AG04450 (cell line): Measurements from ENCODE around the gene USP3. TPM values are rescaled to one million over a fixed set of nuclear protein-coding genes. Genes with fewer than 3 reads are reported as not detected.

Source experiments
- CTCF ChIA-PET: fragments of 300-600, 350-600 bp; formaldehyde crosslinking; extraction: SDS; loops from one replicate; lab custom pipeline; 2022; ENCODE audit warnings: antibody characterized with exemption, inconsistent platforms; lab: Charles Lee
- POLR2A ChIA-PET: fragments of 350-600 bp; formaldehyde crosslinking; extraction: SDS; loops from one replicate; lab custom pipeline; 2021; ENCODE audit warnings: antibody characterized with exemption, inconsistent platforms; lab: Yijun Ruan, JAX
- DNase-seq: peaks from one replicate; pipeline ENCODE4 v3.0.0-alpha.2; 2011; ENCODE audit warnings: low read depth, low spot score
- H3K27ac ChIP-seq: one replicate; pipeline ENCODE4 v1.5.1; 2012; ENCODE audit warnings: low read depth, low read length, control low read depth
- H3K27me3 ChIP-seq: one replicate; pipeline ENCODE4 v1.6.0; 2012; ENCODE audit warnings: low read length; ENCODE audit not compliant: control insufficient read depth, insufficient read depth
- H3K4me3 ChIP-seq: 2 replicates; pipeline ENCODE4 v1.5.1; 2011; ENCODE audit warnings: mild to moderate bottlenecking, low read depth, low read length, control low read depth
- H3K9me3 ChIP-seq: 2 replicates; pipeline ENCODE4 v1.5.1; 2012; ENCODE audit warnings: low read length; ENCODE audit not compliant: control insufficient read depth, insufficient read depth
- CTCF ChIP-seq: IDR thresholded peaks from 2 replicates; pipeline ENCODE4 v1.5.1; 2011; ENCODE audit warnings: low read depth, low read length, control low read depth, inconsistent platforms
- polyA plus RNA-seq: library from polyadenylated mRNA; depleted of rRNA; stranded (reverse); fragments of >200 nt; gene quantifications from 2 replicates; pipeline ENCODE4 v1.2.3, GENCODE V29; 2011

USP3 gene
- polyA plus RNA-seq, 1 experiment = 30.7 TPM

DNA sequence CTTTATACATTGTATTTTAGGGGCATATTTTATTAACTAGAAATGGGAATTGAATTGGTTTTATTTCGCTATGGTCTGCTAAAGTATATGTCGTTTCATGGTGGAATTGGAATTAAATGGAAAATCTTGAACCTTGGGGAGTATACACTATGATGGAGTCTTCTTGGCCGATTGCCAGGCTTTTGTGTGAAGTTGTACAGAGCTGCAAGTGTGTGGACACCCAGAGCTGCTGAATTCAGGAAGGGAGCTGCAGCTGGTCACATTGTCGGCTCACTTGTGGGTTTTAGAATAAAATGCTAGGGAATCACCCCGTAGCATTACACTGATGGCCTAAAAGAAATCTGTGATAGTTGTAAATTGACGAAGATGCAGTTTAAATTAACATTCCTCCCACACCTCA, 35.1 kb downstream of the USP3 start:
- no peak for DNase-seq
- Histone ChIP-seq H3K4me3 (no peak overlapping the region), H3K27ac (no peak overlapping the region), H3K9me3 (no peaks in the 10 kb centered on the region), H3K27me3 (no peaks in the 10 kb centered on the region)
- ChIA-PET POLR2A (no interaction called here), CTCF (no interaction called here)
- no peak for TF ChIP-seq CTCF

DNA sequence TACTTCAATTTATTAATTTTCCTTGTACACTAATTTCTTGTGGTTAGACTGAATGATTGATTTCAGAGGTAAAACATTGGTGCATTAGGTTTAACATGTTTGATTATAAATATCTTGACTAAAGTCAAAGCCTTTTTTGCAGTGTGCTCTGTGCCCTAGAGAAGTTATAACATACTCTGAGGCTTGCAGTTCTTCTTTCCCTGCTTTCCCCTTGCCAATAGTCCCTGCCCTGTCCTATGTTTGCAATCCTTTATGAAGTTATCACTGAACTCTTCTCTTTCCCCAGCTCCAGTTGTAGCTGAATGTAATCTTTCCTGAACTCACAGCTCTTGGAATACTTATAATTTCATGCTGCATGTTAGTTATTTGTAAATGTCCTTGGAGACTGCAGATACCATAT, 35.6 kb downstream of the USP3 start:
- Histone ChIP-seq H3K27ac (no peak overlapping the region), H3K27me3 (no peaks in the 10 kb centered on the region), H3K4me3 (no peak overlapping the region), H3K9me3 (no peaks in the 10 kb centered on the region)
- ChIA-PET CTCF (no interaction called here), POLR2A (no interaction called here)
- DNase-seq = no peak
- TF ChIP-seq CTCF = no peak

GRCh38 chr15:63540449-63540848, 36.1 kb downstream of the USP3 start:
- Histone ChIP-seq H3K27ac (no peak overlapping the region), H3K27me3 (no peaks in the 10 kb centered on the region), H3K4me3 (no peak overlapping the region), H3K9me3 (no peaks in the 10 kb centered on the region)
- ChIA-PET POLR2A (no interaction called here), CTCF (no interaction called here)
- no peak for TF ChIP-seq CTCF
- DNase-seq = no peak

GRCh38 chr15:63544258-63545026, 40.0 kb downstream of the USP3 start:
- Histone ChIP-seq H3K4me3 (no peak overlapping the region), H3K9me3 (no peaks in the 10 kb centered on the region), H3K27me3 (no peaks in the 10 kb centered on the region), H3K27ac (no peak overlapping the region)
- DNase-seq = no peak
- TF ChIP-seq CTCF = no peak
- POLR2A ChIA-PET = no interaction called here
- CTCF ChIA-PET = interaction anchor here (0.7 to 1.1 kb wide), 5 partner anchors 39 to 523 kb away, joined by 3 to 4 read pairs (median 3); no protein-coding TSS in a partner anchor

DNA sequence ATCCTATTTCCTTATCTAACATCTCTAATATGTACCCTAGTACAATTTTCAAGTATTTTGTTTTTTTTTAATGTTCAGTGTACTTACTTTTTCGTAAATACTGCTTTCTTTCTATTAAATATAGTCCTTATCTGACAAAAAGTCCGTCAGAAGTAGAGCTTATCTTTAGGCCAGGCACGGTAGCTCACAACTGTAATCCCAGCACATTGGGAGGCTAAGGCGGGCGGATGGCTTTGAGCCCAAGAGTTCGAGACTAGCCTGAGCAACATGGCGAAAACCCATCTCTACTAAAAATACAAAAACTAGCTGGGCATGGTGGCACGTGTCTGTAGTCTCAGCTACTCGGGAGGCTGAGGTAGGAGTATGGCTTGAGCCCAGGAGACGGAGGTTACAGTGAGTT, 41.1 kb downstream of the USP3 start:
- Histone ChIP-seq H3K27ac (no peak overlapping the region), H3K27me3 (no peaks in the 10 kb centered on the region), H3K4me3 (no peak overlapping the region), H3K9me3 (no peaks in the 10 kb centered on the region)
- ChIA-PET POLR2A (interaction anchor here (0.7 kb wide), 1 partner anchor 39 kb away, joined by 9 read pairs; no protein-coding TSS in a partner anchor), CTCF (interaction anchor here (0.6 to 1.1 kb wide), 3 partner anchors 9 to 142 kb away, joined by 3 to 4 read pairs (median 4); no protein-coding TSS in a partner anchor)
- TF ChIP-seq CTCF = no peak
- DNase-seq = no peak
